GM12873 (cell line): Measurements from ENCODE around the gene SKOR1.

Experiments used
- TF ChIP-seq, protein P1 (sequence below): IDR thresholded peaks from 2 replicates; pipeline ENCODE4 v1.5.1; 2012; ENCODE audit warnings: low read depth, mild to moderate bottlenecking, moderate library complexity, low read length, control low read depth; ENCODE audit not compliant: insufficient read depth; ENCODE audit errors: missing control alignments

Gene SKOR1

GRCh38 chr15:67805666-67806516 is 19.4 kb upstream of the SKOR1 start:
- TF ChIP-seq, protein P1, sequence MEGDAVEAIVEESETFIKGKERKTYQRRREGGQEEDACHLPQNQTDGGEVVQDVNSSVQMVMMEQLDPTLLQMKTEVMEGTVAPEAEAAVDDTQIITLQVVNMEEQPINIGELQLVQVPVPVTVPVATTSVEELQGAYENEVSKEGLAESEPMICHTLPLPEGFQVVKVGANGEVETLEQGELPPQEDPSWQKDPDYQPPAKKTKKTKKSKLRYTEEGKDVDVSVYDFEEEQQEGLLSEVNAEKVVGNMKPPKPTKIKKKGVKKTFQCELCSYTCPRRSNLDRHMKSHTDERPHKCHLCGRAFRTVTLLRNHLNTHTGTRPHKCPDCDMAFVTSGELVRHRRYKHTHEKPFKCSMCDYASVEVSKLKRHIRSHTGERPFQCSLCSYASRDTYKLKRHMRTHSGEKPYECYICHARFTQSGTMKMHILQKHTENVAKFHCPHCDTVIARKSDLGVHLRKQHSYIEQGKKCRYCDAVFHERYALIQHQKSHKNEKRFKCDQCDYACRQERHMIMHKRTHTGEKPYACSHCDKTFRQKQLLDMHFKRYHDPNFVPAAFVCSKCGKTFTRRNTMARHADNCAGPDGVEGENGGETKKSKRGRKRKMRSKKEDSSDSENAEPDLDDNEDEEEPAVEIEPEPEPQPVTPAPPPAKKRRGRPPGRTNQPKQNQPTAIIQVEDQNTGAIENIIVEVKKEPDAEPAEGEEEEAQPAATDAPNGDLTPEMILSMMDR: no peak

DNA sequence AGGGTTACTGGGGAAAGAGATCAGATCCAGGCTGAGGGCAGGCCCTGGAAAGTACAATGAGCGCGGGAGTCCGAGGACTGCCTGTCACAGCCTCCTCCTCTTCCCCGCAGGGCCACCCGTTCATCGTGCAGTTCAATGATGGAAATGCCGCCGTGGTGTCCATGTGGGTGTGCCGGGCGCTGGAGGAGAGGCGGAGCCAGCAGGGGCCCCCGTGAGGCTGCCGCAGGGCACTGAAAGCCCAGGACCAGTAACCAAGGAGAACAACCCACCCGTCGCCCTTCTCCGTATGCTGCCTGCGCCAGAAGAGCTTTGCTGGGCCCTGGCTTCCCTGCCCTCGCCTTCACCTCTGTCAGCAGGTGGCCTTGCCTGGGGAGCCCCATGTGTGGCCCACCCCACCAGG is 18.8 kb upstream of the SKOR1 start:
- TF ChIP-seq, protein P1: no peak

- TF ChIP-seq, protein P1: no peak
Observed at GRCh38 chr15:67807141-67807540, 18.2 kb upstream of the SKOR1 start.

GRCh38 chr15:67807836-67808235 is 17.5 kb upstream of the SKOR1 start:
- TF ChIP-seq, protein P1: no peak

DNA sequence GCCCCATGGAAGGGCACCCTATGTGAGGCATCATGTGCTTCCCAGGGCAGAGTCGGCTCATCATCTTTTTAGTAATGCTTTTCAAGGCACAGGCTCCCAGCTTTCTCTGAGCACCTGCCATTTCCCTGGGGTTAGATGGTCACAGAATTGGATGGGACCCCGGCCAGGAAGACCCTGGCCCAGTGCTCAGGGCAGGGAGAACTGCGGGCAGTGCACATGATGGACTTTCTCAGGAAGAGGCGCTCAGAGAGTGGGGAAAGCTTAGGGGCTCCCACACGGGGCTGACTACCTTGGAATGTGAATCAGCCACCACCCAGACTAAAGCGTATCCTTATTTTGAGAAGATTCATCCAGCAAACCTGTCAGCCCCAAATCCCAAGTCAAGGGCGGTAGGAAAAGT is 16.5 kb upstream of the SKOR1 start:
- TF ChIP-seq, protein P1: no peak

GRCh38 chr15:67809441-67809840 is 15.9 kb upstream of the SKOR1 start:
- TF ChIP-seq, protein P1: no peak

GRCh38 chr15:67809866-67810265 is 15.4 kb upstream of the SKOR1 start:
- TF ChIP-seq, protein P1: no peak
